RPMI7951 (cell line): ENCODE results near the gene BTG4. TPM values are rescaled to one million over a fixed set of nuclear protein-coding genes. Genes with fewer than 3 reads are reported as not detected.

Experiments used
- DNase-seq: peaks from one replicate; pipeline ENCODE4 v3.0.0-alpha.2; 2012; ENCODE audit warnings: low read depth
- total RNA-seq: library from RNA; depleted of rRNA; stranded (reverse); fragments of >200 nt; shearing (Covaris generic); gene quantifications from 2 replicates; pipeline ENCODE4 v1.2.3, GENCODE V29; 2014; rRNA removed

Gene BTG4
- total RNA-seq, 1 experiment from 2014 or later, result not detected

GRCh38 chr11:111455291-111456085 is 56.7 kb downstream of the BTG4 start:
- no peak for DNase-seq

DNA sequence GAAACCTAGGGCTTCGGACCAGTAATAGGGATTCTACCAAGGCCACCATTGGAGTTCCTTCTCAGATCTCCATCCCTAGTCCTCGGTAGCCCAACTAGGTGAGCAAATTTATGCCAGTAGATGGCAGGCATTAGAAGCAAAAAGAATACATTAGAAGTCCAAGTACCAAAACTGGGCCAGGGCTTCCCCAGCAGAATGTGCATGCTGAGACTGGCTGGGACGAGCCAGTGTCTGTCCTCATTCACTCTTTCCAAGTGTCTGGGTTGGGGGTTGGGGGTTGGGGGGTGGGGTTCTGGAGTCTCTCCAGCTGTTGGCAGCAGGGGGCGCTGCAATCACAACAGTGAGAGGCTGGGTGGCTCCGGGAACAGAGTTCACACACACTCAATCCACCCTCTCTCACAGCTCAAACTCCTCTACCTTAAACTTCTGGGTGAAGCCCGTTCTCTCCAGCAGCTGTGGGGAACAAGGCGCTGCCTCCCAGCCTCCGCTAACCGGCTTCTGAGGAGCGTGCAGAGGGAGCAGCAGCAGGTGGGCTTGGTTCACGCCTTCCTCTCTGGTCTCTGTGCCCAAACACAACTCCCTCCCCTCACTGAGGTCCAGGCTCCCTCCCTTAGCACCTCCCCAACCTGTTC is 57.5 kb downstream of the BTG4 start:
- peak; percentile 44 for DNase-seq

DNA sequence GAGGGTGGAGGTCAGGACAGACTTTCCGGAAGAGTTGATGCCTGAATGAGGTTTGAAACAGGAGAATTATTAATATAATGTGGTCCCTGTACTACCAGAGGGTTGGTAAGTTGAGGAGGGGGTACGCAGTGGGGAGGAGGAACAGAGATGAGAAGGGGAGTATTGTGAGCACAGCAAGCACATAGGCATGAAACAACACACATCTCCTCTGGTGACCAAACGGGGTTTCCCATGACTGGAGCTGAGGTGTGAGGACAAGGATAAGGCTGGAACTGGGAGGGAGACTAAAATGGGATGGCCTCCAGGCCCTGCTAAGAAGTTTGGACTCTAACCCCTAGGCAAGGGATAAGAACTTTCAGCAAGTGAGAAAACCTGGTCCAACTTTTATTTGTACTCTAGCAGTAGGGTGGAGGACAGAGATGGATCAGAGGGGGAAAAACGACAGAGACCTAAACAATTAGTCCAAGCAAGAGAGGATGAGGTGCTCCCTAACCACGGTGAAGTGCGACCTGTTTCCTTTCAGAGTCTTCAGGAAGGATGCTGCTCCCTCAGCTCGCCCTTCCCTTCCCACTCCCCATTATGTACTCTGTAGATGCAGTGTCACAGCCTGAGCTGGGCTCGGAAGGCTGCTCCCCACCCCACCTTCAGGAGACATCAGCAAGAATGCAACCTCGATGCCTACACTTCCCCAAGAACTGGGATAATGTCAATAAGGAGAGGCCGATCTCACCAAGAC is 59.2 kb downstream of the BTG4 start:
- DNase-seq, result no peak

DNA sequence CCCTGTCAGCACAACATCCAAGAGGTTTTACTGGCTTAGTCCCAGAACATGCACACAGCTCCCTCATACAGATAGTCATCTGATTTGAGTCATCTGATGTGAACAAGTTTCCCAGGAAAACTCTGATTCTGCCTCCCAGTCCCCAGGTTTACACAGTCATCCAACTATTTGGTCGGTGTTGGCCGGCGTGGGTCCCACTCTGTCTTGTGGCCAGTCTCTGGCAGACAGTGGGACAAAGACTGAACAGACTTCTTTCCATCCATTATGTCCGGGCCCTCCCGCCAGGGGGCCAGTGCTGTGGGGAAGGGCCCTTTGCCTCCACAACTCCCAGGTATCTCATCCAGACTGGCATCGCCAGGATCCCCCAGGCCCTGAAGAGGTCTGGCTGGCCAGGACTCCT is 60.0 kb downstream of the BTG4 start:
- DNase-seq, result peak; percentile 36

- DNase-seq, result no peak
These were observed 61.5 kb downstream of the BTG4 start for GRCh38 chr11:111450480-111451320.

DNA sequence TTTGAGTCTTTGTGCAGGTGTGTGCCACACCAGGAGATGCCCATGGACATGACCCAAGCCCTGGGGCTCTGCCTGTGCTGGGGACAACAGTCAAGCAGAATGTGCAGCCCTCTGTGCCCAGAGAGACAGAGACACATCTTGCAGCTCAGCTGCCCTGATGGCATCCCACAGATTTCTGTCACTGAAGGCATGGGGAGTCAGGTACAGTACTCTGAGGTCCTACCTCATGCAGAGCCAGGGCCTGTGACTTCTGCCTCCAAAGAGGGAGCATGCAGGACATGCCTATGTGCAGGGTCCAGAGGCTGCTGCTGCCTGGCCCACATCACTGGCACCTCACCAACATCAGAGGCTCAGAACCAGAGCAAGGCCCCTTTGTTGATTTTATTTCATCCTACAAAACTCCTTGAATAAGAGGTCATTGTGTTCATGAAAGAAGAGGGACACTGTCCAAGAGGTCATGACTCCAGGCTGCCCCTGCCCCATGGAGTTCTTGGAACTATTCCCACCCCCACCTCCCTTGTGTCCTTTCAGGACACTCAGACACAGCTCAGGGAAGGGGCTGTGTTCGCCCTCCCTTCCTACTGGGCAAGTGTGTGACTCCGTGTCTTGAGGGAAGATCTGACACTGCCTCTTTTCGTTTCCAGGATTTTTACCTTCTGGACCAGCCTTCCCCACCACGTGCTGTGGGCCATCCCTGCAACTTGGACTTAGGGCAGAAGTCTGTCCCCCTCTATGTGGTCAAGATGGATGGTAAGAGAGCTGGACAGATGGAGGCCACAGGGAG is 62.3 kb downstream of the BTG4 start:
- DNase-seq, result no peak

DNA sequence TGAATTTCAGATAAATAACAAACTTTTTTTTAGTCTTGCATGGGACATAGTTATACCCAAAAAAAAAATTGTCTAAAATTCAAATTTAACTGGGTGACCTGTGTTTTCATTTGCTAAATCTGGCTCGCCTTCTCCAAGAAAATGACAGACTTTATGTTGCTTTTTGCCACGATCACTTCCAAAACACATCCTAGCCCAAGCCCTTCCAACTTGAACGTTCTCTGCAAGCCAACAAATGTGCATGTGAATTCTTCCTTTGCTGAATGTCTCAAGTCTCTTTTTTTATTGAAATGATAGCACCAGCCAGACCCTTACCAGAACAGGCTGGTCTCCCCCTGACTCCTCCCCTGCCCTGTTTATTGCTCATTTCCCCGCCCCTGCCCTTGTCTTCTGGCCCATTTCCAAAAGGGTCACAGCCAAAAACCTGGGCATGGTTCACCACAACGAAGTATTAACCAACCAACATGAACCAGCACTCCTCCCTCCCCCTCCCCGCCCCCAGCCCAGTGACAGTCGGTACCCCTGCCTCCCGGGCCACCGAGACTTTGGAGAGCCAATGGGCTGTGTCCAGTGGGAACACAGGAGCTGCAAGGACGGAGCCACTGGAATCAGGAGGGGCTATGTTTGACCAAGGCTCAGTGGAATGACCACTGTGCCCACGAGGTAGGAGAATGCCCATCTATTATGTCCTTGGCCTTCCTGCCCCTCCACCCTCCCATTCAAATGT is 63.2 kb downstream of the BTG4 start:
- no peak for DNase-seq

GRCh38 chr11:111448414-111448813 is 63.8 kb downstream of the BTG4 start:
- DNase-seq, result no peak

GRCh38 chr11:111447931-111448330 is 64.3 kb downstream of the BTG4 start:
- no peak for DNase-seq

GRCh38 chr11:111447112-111447471 is 65.1 kb downstream of the BTG4 start:
- no peak for DNase-seq

GRCh38 chr11:111446404-111447111 is 65.6 kb downstream of the BTG4 start:
- DNase-seq, result peak; percentile 86

- peak; percentile 20 for DNase-seq
These were observed 66.6 kb downstream of the BTG4 start for GRCh38 chr11:111445586-111445985.

Other genes starting within 250 kb of the BTG4 start
- 0.24 TPM in 1 of 2 replicates, not detected in the other for gene POU2AF3, start 213.8 kb downstream of the BTG4 start, total RNA-seq
- gene POU2AF1, start 133.1 kb downstream of the BTG4 start, total RNA-seq, result not detected in 2 replicates
- gene HOATZ, start 2.4 kb upstream of the BTG4 start, total RNA-seq, result not detected in 2 replicates
- 10.9 and 13.3 TPM in 2 replicates for gene LAYN, start 28.3 kb upstream of the BTG4 start, total RNA-seq
- gene SIK2, start 90.1 kb upstream of the BTG4 start, total RNA-seq, result 17.1 and 17.3 TPM in 2 replicates